H9 (cell line): ENCODE data around the gene UPK3A. TPM values are rescaled to one million over a fixed set of nuclear protein-coding genes. Genes with fewer than 3 reads are reported as not detected.

Experiments used
- DNase-seq: peaks from one replicate; pipeline ENCODE4 v3.0.0-alpha.2; 2017
- H2AFZ ChIP-seq: one replicate; pipeline ENCODE4 v1.6.1; 2013; ENCODE audit warnings: mild to moderate bottlenecking, low read length, control low read depth, moderate library complexity
- H2AK5ac ChIP-seq: 2 replicates; pipeline ENCODE4 v1.6.1; 2013; ENCODE audit warnings: low read length, control low read depth, mixed read lengths; ENCODE audit not compliant: insufficient read length
- H2BK120ac ChIP-seq: one replicate; pipeline ENCODE4 v1.6.1; 2013; ENCODE audit warnings: low read depth, mild to moderate bottlenecking, low read length, control low read depth, inconsistent platforms; ENCODE audit not compliant: poor library complexity, severe bottlenecking
- H2BK12ac ChIP-seq: 2 replicates; pipeline ENCODE4 v1.6.1; 2013; ENCODE audit warnings: low read length, control low read depth, mixed read lengths, low read depth; ENCODE audit not compliant: insufficient read length
- H2BK15ac ChIP-seq: 2 replicates; pipeline ENCODE4 v1.6.1; 2013; ENCODE audit warnings: low read depth, low read length, control low read depth
- H2BK20ac ChIP-seq: one replicate; pipeline ENCODE4 v1.6.1; 2013; ENCODE audit warnings: low read depth, mild to moderate bottlenecking, low read length, control low read depth, inconsistent platforms; ENCODE audit not compliant: poor library complexity, severe bottlenecking
- H2BK5ac ChIP-seq: 2 replicates; pipeline ENCODE4 v1.6.1; 2013; ENCODE audit warnings: low read length, control low read depth, mixed read lengths; ENCODE audit not compliant: insufficient read length
- H3K14ac ChIP-seq: 2 replicates; pipeline ENCODE4 v1.6.1; 2013; ENCODE audit warnings: low read length, control low read depth; ENCODE audit not compliant: insufficient read depth
- H3K18ac ChIP-seq: 2 replicates; pipeline ENCODE4 v1.6.1; 2013; ENCODE audit warnings: low read depth, mild to moderate bottlenecking, mixed read lengths, low read length, control low read depth; ENCODE audit not compliant: insufficient read length
- H3K23ac ChIP-seq: 2 replicates; pipeline ENCODE4 v1.6.1; 2013; ENCODE audit warnings: low read length, control low read depth, mixed read lengths, low read depth; ENCODE audit not compliant: insufficient read length
- H3K23me2 ChIP-seq: 2 replicates; pipeline ENCODE4 v1.6.1; 2013; ENCODE audit warnings: low read depth, mild to moderate bottlenecking, mixed read lengths, low read length, control low read depth; ENCODE audit not compliant: insufficient read length, poor library complexity, severe bottlenecking
- H3K27ac ChIP-seq: 2 replicates; pipeline ENCODE4 v1.5.1; 2013; ENCODE audit warnings: low read length, control low read depth, mixed read lengths, low read depth; ENCODE audit not compliant: insufficient read length
- H3K27me3 ChIP-seq: 2 replicates; pipeline ENCODE4 v1.6.1; 2013; ENCODE audit warnings: low read length, control low read depth, inconsistent platforms; ENCODE audit not compliant: insufficient read depth
- H3K4ac ChIP-seq: 2 replicates; pipeline ENCODE4 v1.6.1; 2013; ENCODE audit warnings: low read depth, mild to moderate bottlenecking, control low read depth, inconsistent platforms, low read length, moderate library complexity
- H3K4me1 ChIP-seq: 2 replicates; pipeline ENCODE4 v1.6.1; 2013; ENCODE audit warnings: low read length, control low read depth, inconsistent platforms; ENCODE audit not compliant: insufficient read depth
- H3K4me2 ChIP-seq: 2 replicates; pipeline ENCODE4 v1.6.1; 2013; ENCODE audit warnings: low read length, control low read depth, mixed read lengths; ENCODE audit not compliant: insufficient read length, insufficient read depth
- H3K56ac ChIP-seq: 2 replicates; pipeline ENCODE4 v1.6.1; 2013; ENCODE audit warnings: low read depth, mild to moderate bottlenecking, mixed read lengths, low read length, control low read depth; ENCODE audit not compliant: insufficient read length
- H3K79me1 ChIP-seq: 2 replicates; pipeline ENCODE4 v1.6.1; 2013; ENCODE audit warnings: low read depth, mild to moderate bottlenecking, moderate library complexity, low read length, control low read depth, inconsistent platforms; ENCODE audit not compliant: insufficient read depth, poor library complexity, severe bottlenecking
- H3K79me2 ChIP-seq: 2 replicates; pipeline ENCODE4 v1.6.1; 2013; ENCODE audit warnings: low read length, control low read depth, inconsistent platforms; ENCODE audit not compliant: insufficient read depth
- H3K9ac ChIP-seq: 2 replicates; pipeline ENCODE4 v1.6.1; 2013; ENCODE audit warnings: low read length, control low read depth, mixed read lengths; ENCODE audit not compliant: insufficient read length; ENCODE audit errors: extremely low read depth
- H3K9me3 ChIP-seq: one replicate; pipeline ENCODE4 v1.6.1; 2013; ENCODE audit warnings: low read depth, low read length, inconsistent platforms; ENCODE audit not compliant: control insufficient read depth
- H3T11ph ChIP-seq: one replicate; pipeline ENCODE4 v1.6.1; 2013; ENCODE audit warnings: mild to moderate bottlenecking, low read length, control low read depth, inconsistent platforms
- H4K20me1 ChIP-seq: one replicate; pipeline ENCODE4 v1.6.1; 2013; ENCODE audit not compliant: control insufficient read depth, insufficient read length, insufficient read depth
- H4K5ac ChIP-seq: 2 replicates; pipeline ENCODE4 v1.6.1; 2013; ENCODE audit warnings: low read depth, mild to moderate bottlenecking, mixed read lengths, low read length, control low read depth; ENCODE audit not compliant: insufficient read length
- H4K8ac ChIP-seq: replicated peaks from 2 replicates; pipeline ENCODE4 v1.6.1; 2013; ENCODE audit warnings: low read length, control low read depth, mixed read lengths, low read depth; ENCODE audit not compliant: insufficient read length
- H4K91ac ChIP-seq: 2 replicates; pipeline ENCODE4 v1.6.1; 2013; ENCODE audit warnings: low read depth, mild to moderate bottlenecking, moderate library complexity, mixed read lengths, low read length, control low read depth; ENCODE audit not compliant: insufficient read length
- H3K27ac Mint-ChIP-seq, 3 experiments: 2 replicates in 2 of 3; 3 replicates in 1 of 3; pipeline ENCODE4 v1.8.0; 2020 to 2021; ENCODE audit warnings: mixed read lengths in 3 of 3, mild to moderate bottlenecking in 1 of 3, moderate library complexity in 1 of 3
- H3K27me3 Mint-ChIP-seq: 2 replicates; pipeline ENCODE4 v1.8.0; 2021; ENCODE audit warnings: low read depth, mild to moderate bottlenecking, moderate library complexity, mixed read lengths
- H3K36me3 Mint-ChIP-seq, 3 experiments: 2 replicates in 2 of 3; 3 replicates in 1 of 3; pipeline ENCODE4 v1.8.0; 2020 to 2021; ENCODE audit warnings: low read depth in 3 of 3, mixed read lengths in 3 of 3; ENCODE audit not compliant: insufficient read depth in 1 of 3
- H3K4me1 Mint-ChIP-seq, 2 experiments: 2 replicates each; pipeline ENCODE4 v1.8.0; 2020; ENCODE audit warnings: mixed read lengths in 2 of 2
- H3K4me3 Mint-ChIP-seq, 2 experiments: 2 replicates in 1 of 2; 3 replicates in 1 of 2; pipeline ENCODE4 v1.8.0; 2020 to 2021; ENCODE audit warnings: mild to moderate bottlenecking in 2 of 2, mixed read lengths in 2 of 2, moderate library complexity in 1 of 2
- H3K9me3 Mint-ChIP-seq, 2 experiments: 2 replicates in 1 of 2; 3 replicates in 1 of 2; pipeline ENCODE4 v1.8.0; 2020; ENCODE audit warnings: mild to moderate bottlenecking in 2 of 2, mixed read lengths in 2 of 2, moderate library complexity in 1 of 2
- CTCF ChIP-seq: fragments of 200-600 bp; sonication (generic); conservative IDR thresholded peaks from 3 replicates; pipeline ENCODE4 v1.8.0; 2021; ENCODE audit warnings: antibody characterized with exemption, mild to moderate bottlenecking
- WGBS: extraction: QIAGEN DNeasy Blood & Tissue Kit; methylation state at CpG from one replicate; pipeline ENCODE4 v1.1.7; 2013; ENCODE audit warnings: missing lambda C conversion rate, low lambda C conversion rate, mixed read lengths; ENCODE audit not compliant: insufficient read length; ENCODE audit errors: extremely low coverage; 5-methylcytosine and 5-hydroxymethylcytosine counted together
- total RNA-seq: library from RNA; stranded (reverse); gene quantifications from 2 replicates; pipeline ENCODE4 v1.2.1, GENCODE V29; 2021

UPK3A gene
- total RNA-seq, 1 experiment from 2014 or later: not detected

- Histone ChIP-seq H4K8ac (no peak overlapping the region), H3K23ac (no peak overlapping the region), H4K20me1 (no peaks in the 10 kb centered on the region), H3K4ac (no peak overlapping the region), H2AFZ (no peak overlapping the region), H3K27ac (no peak overlapping the region), H4K91ac (no peak overlapping the region), H2BK15ac (no peak overlapping the region), H3K14ac (no peak overlapping the region), H3K18ac (no peak overlapping the region), H2AK5ac (no peak overlapping the region), H3K56ac (no peak overlapping the region), H3K9ac (no peak overlapping the region), H3K4me1 (peaks cover 4% of the 10 kb centered on the region), H2BK120ac (no peak overlapping the region), H3K79me1 (no peaks in the 10 kb centered on the region), H3K9me3 (no peaks in the 10 kb centered on the region), H4K5ac (no peak overlapping the region), H3T11ph (no peak overlapping the region), H3K23me2 (peaks cover 7% of the 10 kb centered on the region), H2BK12ac (no peak overlapping the region), H3K27me3 (no peaks in the 10 kb centered on the region), H2BK5ac (no peak overlapping the region), H2BK20ac (no peak overlapping the region), H3K79me2 (no peaks in the 10 kb centered on the region; the same call in 1 of the 2 replicates), H3K4me2 (no peak overlapping the region)
- H3K36me3 Mint-ChIP-seq: peaks cover 4 to 9% (median 6%) of the 10 kb centered on the region in 3 experiments; a peak in 2 of 7 replicates
- DNase-seq: no peak
- no CpG with 5 or more reads among the region's 6 CpGs for WGBS
- no peaks in the 10 kb centered on the region for H3K9me3 Mint-ChIP-seq
- TF ChIP-seq CTCF: no peak
- peaks cover 38 to 50% of the 10 kb centered on the region in 2 experiments for H3K4me1 Mint-ChIP-seq
- no peak overlapping the region for H3K4me3 Mint-ChIP-seq
- H3K27ac Mint-ChIP-seq: no peak overlapping the region
- peaks cover 9% of the 10 kb centered on the region for H3K27me3 Mint-ChIP-seq
Measured at GRCh38 chr22:45314786-45315185, 30.0 kb downstream of the UPK3A start.
